Erythroblast (primary cell): ENCODE results near the gene CDK15.
"Not testable (repeated sequence)": the region's sequence is repeated elsewhere in the genome, so short reads cannot be mapped to it uniquely, and the experiment has no call there.

Source experiments
- DNase-seq, 2 experiments: peaks; one replicate each; lab custom pipeline; 2025; lab: John Stamatoyannopoulos, UW
- GATA1 ChIP-seq: IDR thresholded peaks from 2 replicates; pipeline ENCODE4 v1.6.1; 2011; ENCODE audit warnings: low read depth, mild to moderate bottlenecking, control low read depth, low read length, moderate library complexity
- POLR2A ChIP-seq: IDR thresholded peaks from 2 replicates; pipeline ENCODE4 v1.6.1; 2011; ENCODE audit warnings: mild to moderate bottlenecking, low read length

CDK15 gene

GRCh38 chr2:201797175-201797840, 9.0 kb upstream of the CDK15 start:
- TF ChIP-seq GATA1 = no peak
- no peak for TF ChIP-seq POLR2A
- no peak for DNase-seq

GRCh38 chr2:201798252-201798913, 8.0 kb upstream of the CDK15 start:
- TF ChIP-seq POLR2A (no peak), GATA1 (no peak)
- DNase-seq = no peak

GRCh38 chr2:201798914-201799285, 7.4 kb upstream of the CDK15 start:
- DNase-seq = not testable (repeated sequence)

DNA sequence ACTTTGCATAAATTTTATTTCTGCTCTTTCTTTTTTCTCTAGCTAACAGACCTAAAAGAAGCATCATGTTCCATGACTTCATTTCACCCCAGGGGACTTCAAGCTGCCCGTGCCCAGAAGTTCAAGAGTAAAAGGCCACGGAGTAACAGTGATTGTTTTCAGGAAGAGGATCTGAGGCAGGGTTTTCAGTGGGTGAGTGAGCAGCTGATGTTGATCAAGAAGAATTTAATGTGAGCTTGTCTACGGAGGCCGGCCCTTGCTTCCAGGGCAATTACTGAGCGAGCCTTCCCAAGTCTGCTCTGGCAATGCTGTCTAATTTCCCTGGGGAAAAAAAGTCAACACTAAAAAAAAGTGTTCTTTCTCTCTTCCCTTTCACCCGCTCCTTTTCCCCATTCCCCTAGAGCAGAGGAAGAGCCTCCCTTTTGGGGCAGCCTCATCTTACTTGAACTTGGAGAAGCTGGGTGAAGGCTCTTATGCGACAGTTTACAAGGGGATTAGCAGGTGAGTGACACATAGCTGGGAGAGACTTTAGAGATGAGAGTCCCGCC, 1.2 kb downstream of the CDK15 start:
- no peak for TF ChIP-seq POLR2A
- no peak for TF ChIP-seq GATA1

GRCh38 chr2:201808027-201808426, 1.7 kb downstream of the CDK15 start:
- no peak for TF ChIP-seq GATA1
- no peak for TF ChIP-seq POLR2A
- no peak for DNase-seq

More for the DNA sequence above, 1.2 kb downstream of the CDK15 start:
- no peak for DNase-seq

GRCh38 chr2:201809633-201810032, 3.3 kb downstream of the CDK15 start:
- no peak for TF ChIP-seq GATA1
- no peak for TF ChIP-seq POLR2A
- DNase-seq = no peak

- not testable (repeated sequence) for DNase-seq
Measured at GRCh38 chr2:201810604-201811003, 4.3 kb downstream of the CDK15 start.

- DNase-seq = no peak
- no peak for TF ChIP-seq GATA1
- no peak for TF ChIP-seq POLR2A
Measured at GRCh38 chr2:201813996-201814760, 7.8 kb downstream of the CDK15 start.

DNA sequence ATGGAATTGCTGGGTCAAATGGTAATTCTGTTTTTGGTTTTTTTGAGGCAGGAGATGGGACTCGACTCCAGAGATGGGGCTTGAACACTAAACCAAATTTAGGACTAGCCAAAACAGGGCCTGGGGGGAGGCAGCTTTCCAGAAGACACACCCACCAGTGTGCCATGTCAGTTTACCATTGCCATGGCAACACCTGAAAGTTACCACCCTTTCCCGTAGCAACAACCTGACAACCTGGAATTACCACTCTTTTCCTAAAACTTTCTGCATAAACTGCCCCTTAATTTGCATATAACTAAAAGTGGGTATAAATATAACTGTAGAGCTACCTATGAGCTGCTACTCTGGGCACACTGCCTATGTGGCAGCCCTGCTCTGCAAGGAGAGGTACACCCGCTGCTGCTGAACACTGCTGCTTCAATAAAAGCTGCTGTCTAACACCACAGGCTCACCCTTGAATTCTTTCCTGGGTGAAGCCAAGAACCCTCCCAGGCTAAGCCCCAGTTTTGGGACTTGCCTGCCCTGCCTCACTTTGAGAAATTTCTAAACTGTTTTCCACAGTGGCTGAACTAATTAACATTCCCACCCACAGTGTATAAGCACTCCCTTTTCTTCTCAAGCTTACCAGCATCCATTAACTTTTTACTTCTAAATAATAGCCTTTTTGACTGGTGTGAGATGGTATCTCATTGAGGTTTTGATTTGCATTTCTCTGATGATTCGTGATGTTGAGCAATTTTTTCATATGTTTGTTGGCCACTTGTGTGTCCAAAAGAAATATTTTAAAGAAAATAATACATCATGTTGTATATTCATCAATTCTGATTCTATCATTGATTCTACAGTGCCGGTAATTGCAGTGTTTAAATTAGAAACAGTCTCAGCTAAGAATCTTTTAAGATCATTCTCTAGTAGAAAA, 10.6 kb downstream of the CDK15 start:
- no peak for DNase-seq
- no peak for TF ChIP-seq POLR2A
- no peak for TF ChIP-seq GATA1

DNA sequence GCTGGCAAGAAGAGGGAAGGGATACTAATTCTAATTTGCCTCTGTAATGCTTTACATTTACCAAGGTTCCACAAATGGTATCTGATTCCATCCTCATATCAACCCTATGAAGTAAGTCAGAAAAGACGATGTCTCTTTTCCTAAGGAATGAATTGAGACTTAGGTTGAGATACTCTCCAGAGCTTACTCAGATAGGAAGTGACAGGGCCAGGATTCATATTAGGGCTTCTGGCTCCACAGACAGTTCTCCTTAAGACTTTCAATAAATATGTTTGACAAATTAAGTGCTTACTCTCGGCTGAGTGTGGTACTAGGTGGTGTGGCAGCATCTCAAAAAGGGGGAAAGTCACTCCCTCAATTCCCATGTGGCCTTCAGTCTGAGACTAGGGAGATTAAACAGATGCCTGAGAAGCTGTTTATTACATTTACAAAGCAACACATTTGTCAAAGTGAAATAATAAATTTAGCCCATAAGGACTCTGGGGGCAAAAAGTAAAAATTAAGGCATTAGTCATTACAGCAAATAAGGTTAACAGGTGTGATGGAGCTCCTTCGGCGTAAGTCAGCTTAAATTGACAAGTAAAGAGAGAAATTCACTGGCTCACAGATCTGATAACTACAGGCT, 14.2 kb downstream of the CDK15 start:
- no peak for TF ChIP-seq GATA1
- TF ChIP-seq POLR2A = no peak
- no peak for DNase-seq

DNA sequence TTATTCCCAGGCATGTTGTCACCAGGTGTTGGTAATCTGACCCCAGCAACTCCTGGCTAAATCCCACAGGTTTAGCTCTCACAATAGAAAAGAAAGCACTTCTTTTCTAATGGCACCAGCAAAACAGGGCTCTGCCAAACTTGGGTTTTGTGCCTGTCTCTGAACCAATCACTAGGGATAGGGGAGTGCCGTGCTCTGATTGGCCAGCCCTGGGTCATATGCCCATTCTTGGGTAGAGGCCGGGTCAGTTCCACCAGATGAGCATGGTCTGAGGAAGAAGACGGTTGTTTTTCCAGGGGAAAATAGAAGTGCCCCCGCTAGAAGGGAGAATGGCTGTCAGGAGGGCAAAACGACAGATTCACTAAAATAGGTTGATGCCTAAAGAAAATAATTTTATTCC, 14.7 kb downstream of the CDK15 start:
- no peak for DNase-seq
- TF ChIP-seq POLR2A (no peak), GATA1 (no peak)

DNA sequence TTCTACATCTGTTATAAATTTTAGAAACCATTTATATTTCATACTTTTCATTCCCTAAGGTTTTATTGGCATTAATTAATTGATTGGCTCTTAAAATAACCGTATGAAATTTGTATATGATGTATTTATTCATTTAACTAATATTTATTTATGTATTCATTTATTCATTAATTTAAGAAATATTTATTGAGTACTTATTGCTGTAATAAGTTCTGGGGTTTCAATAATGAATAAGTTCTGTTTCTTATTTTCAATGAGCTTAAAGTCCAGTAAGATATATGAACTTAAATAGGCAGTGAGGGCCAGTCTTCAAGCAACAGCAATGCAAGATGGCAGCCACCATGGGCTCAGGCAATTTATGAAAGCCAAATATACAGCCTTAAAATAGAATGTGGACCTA, 17.9 kb downstream of the CDK15 start:
- TF ChIP-seq GATA1 (no peak), POLR2A (no peak)
- DNase-seq = no peak

DNA sequence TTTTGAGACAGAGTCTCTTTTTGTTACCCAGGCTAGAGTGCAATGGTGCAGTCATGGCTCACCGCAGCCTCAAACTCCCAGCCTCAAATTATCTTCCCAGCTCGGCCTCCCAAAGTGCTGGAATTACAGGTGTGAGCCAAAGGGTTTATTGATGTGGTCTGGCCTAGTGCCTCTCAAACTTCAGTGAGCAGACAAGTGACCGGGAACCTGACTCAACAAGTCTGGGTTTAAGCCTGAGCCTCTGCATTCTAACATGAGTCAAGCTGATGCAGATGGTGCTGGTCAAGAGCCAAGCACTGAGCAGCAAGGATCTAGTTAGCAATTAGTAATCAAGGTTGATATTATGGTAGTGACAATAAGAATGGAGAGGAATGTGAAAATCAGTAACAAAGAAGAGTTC, 21.3 kb downstream of the CDK15 start:
- no peak for DNase-seq
- TF ChIP-seq POLR2A (no peak), GATA1 (no peak)
